22Rv1 (cell line): ENCODE results near the gene B4GALNT3.

Experiments
- H3K27ac ChIP-seq: fragments of 450-650 bp; 2 replicates; pipeline ENCODE4 v1.5.1; 2017
- CTCF ChIP-seq: fragments of 450-650 bp; IDR thresholded peaks from 2 replicates; pipeline ENCODE4 v1.5.1; 2017; ENCODE audit warnings: mild to moderate bottlenecking
- ZFX ChIP-seq: fragments of 450-650 bp; IDR thresholded peaks from 2 replicates; pipeline ENCODE4 v1.6.1; 2017; ENCODE audit warnings: antibody characterized with exemption, borderline replicate concordance

Gene B4GALNT3

GRCh38 chr12:467591-467990, 7.9 kb downstream of the B4GALNT3 start:
- TF ChIP-seq ZFX: no peak
- TF ChIP-seq CTCF: no peak
- H3K27ac ChIP-seq: no peak overlapping the region

- no peak for TF ChIP-seq ZFX
- no peak for TF ChIP-seq CTCF
These were observed 9.1 kb downstream of the B4GALNT3 start for GRCh38 chr12:468671-469389.

GRCh38 chr12:470133-470532, 10.4 kb downstream of the B4GALNT3 start:
- H3K27ac ChIP-seq: no peak overlapping the region

More at GRCh38 chr12:468671-469389, 9.1 kb downstream of the B4GALNT3 start:
- H3K27ac ChIP-seq: no peak overlapping the region

GRCh38 chr12:473198-473597, 13.5 kb downstream of the B4GALNT3 start:
- H3K27ac ChIP-seq: no peak overlapping the region
- no peak for TF ChIP-seq ZFX
- TF ChIP-seq CTCF: no peak

More at GRCh38 chr12:470133-470532, 10.4 kb downstream of the B4GALNT3 start:
- TF ChIP-seq CTCF: no peak
- no peak for TF ChIP-seq ZFX

GRCh38 chr12:473863-474577, 14.3 kb downstream of the B4GALNT3 start:
- H3K27ac ChIP-seq: no peak overlapping the region
- TF ChIP-seq CTCF (no peak), ZFX (no peak)

- no peak overlapping the region for H3K27ac ChIP-seq
- TF ChIP-seq ZFX (no peak), CTCF (no peak)
These were observed 15.5 kb downstream of the B4GALNT3 start for GRCh38 chr12:475286-475685.

- no peak for TF ChIP-seq CTCF
- no peak for TF ChIP-seq ZFX
- no peak overlapping the region for H3K27ac ChIP-seq
These were observed 19.4 kb downstream of the B4GALNT3 start for GRCh38 chr12:479161-479560.
